GOT3 (cell line): Measurements from ENCODE around the gene CCSER1.
"Not testable (repeated sequence)": the region's sequence is repeated elsewhere in the genome, so short reads cannot be mapped to it uniquely, and the experiment has no call there.

Source experiments
- DNase-seq: peaks from one replicate; lab custom pipeline; 2025; ENCODE audit warnings: mixed read lengths; lab: John Stamatoyannopoulos, UW

The CCSER1 gene

GRCh38 chr4:91373546-91373945 lies 1246.4 kb downstream of the CCSER1 start:
- no peak for DNase-seq

GRCh38 chr4:91405431-91405830 lies 1278.2 kb downstream of the CCSER1 start:
- not testable (repeated sequence) for DNase-seq

GRCh38 chr4:91422011-91422410 lies 1294.8 kb downstream of the CCSER1 start:
- DNase-seq, result no peak

DNA sequence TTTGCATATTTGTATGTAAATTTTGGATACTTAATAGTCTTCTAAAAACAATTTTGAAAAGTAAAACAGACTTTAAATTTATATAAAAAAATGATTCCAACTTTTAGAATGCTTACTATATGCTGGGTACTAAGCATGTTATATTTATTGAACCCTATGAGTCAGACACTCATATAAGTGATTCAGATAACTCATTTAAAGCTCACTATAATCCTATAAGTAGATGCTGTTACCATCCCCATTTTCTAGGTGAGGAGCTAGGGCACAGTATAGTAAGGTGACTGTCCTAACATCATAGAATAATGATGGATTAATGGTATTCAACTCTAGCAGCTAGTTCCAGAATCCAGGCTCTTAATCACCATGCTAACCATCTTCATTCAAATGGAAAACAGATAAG lies 1299.5 kb downstream of the CCSER1 start:
- no peak for DNase-seq

DNA sequence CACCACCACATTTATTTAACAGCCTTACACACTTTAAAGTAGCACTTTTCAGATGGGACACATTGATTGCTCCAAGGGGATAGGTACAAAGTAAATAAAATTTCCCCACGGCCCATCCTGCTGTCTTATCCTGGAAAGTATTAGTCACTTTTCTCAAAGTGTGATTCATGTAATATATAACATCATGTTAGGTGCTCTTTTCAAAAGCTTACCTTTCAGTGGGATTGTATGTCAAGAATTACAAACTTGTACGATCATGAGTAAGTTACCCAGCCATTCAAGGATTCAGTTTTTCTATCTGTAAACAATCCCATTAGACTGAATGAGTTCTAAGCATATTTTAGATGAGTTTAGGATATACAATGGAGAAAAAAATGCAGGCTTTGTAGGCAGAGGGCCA lies 1300.0 kb downstream of the CCSER1 start:
- DNase-seq, result no peak

DNA sequence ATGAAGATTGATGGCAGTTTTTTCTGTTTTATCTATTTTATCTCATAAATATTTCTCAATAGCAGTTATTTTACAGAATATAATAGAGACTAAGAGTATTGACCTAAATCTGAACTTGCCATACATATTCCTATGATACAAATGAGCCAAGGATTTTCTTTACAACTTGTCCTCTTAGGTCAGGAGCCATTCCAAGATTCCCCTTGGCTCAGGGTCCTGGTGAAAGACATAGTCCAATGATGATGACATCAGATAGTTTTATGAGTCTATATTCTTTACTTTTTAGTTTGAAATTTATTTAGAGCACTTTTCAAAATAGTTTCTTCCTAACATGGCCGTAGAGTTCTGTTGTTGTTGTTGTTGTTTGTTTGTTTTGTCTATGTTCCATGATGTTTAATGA lies 1307.4 kb downstream of the CCSER1 start:
- DNase-seq, result no peak

GRCh38 chr4:91436556-91436955 lies 1309.4 kb downstream of the CCSER1 start:
- DNase-seq, result no peak

GRCh38 chr4:91447168-91447567 lies 1320.0 kb downstream of the CCSER1 start:
- DNase-seq, result no peak

- DNase-seq, result no peak
Observed at GRCh38 chr4:91448668-91449330, 1321.6 kb downstream of the CCSER1 start.

DNA sequence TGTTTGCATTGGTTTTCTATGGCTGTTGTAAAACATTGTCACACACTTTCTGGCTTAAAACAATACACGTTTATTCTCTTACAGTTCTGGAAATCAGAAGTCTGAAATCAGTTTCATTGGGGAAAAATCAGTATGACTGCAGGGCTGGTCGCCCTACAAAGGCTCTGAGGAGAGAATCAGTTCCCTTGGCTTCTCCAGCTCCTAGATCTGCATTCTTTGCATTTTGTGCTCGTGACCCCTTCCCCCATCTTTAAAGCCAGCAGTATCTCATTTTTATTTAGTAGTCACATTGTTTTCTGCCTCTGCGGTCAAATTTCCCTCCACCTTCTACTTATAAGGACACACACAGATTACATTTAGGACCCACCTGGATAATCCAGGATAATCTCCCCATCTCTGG lies 1326.9 kb downstream of the CCSER1 start:
- no peak for DNase-seq

- DNase-seq, result not testable (repeated sequence)
Observed at GRCh38 chr4:91462566-91462965, 1335.4 kb downstream of the CCSER1 start.

- DNase-seq, result no peak
Observed at GRCh38 chr4:91470671-91471070, 1343.5 kb downstream of the CCSER1 start.

- no peak for DNase-seq
Observed at GRCh38 chr4:91471280-91471679, 1344.1 kb downstream of the CCSER1 start.

DNA sequence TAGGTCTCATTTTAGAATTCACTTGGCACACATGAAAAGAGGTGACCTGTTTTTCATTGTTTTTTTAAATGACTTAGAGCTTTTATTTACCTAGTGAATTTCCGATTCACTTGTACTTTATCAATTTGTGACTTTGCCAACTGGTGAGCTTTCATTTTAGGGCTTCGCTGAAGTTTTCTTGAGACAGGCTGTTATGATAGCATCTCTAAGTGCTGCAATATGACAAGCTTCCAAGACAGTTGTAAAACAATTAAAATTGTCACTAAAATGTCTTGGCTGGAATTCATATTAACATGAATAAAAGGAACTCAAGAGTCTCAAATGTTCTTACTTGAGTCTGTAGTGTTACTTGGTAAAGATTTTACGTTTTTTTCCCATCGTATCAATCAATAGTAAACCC lies 1344.9 kb downstream of the CCSER1 start:
- DNase-seq, result no peak

DNA sequence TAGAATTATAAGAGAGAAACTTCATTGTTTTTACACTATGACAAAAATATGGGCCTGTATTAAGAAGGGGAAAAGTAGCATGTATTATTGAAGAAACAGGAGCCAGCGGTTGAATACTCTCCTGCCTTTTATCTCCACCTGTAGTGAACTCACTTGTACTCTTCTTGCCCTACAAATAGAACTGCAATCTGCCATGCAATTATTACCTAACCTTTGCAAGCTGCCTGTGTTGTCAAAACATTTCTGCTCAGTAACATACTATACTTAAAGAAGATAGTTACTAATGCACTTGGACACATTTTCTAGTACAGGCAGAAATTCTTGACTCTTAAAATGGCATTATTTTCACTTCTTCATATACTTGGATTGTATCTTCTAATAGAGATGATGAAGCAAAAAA lies 1358.2 kb downstream of the CCSER1 start:
- no peak for DNase-seq

GRCh38 chr4:91488946-91489345 lies 1361.8 kb downstream of the CCSER1 start:
- DNase-seq, result no peak

- no peak for DNase-seq
Observed at GRCh38 chr4:91497892-91498291, 1370.7 kb downstream of the CCSER1 start.

DNA sequence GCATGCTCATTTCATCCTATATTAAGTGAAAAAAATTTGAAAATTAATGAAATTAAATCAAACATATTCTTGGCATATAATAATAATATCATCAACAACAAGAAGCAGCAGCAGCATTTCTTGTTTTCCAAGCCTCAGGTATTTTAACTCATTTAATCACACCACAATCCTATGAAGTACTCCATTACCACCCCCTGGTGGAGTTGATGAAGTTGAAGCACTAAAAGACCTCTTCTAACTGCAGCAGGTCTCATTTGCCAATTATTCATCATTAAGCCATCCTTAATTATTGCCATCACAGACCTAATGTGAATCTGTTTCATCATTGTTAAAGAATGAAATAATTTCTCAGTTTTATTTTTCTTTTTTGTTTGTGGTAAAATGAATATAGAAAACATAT lies 1375.2 kb downstream of the CCSER1 start:
- DNase-seq, result no peak

GRCh38 chr4:91513326-91513725 lies 1386.1 kb downstream of the CCSER1 start:
- no peak for DNase-seq

DNA sequence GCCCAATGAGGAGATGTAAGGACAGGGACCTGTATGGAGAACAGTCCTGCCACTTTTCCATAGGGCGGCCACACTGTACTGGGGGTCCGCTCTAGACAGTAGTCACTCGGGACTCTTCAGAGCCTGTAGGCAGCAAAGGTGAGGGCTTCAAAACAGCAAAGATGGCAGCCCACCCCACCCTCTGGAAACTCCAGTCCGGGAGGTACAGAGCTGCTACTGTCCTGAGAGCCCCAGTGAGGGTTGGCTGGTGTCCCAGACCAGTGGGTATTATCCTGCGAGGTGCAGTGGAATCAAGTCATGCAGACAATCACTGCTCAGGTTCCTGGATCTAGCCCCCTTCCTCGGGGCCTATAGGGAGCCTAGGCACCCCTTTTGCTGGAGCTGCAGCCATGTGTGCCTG lies 1392.0 kb downstream of the CCSER1 start:
- no peak for DNase-seq

GRCh38 chr4:91525621-91526020 lies 1398.4 kb downstream of the CCSER1 start:
- no peak for DNase-seq

- DNase-seq, result no peak
Observed at GRCh38 chr4:91527056-91527455, 1399.9 kb downstream of the CCSER1 start.

DNA sequence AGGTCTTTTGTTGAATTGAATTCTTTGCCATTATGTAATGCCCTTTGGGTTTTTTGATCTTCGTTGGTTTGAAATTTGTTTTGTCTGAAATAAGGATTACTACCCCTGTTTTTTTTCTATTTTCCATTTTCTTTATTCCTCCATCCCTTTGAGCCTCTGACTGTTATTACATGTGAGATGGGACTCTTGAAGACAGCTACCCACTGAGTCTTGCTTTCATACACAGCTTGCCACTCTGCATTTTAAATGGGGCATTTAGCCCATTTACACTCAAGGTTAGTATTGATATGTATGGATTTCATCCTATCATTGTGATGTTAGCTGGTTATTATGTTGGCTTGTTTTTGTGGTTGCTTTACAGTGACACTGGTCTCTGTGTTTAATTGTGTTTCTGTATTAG lies 1440.4 kb downstream of the CCSER1 start:
- no peak for DNase-seq

DNA sequence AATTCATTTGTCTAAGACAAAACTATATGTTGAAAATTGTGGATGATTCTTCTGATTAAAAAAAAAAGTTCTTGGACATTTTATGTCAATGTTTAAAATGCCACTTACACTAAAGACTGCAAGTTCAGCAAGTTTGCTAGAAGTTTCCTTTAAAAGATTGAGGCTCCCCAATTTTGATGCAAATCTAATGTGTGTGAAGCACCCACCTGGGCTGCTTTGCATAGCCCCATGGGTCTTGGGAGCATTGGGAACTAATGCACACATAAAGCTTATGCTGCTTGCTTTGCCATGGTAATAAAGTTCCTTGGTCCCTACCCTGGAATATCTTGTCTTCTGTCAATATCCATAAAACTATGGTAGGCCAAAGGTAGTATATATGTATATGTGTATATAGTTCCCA lies 1450.7 kb downstream of the CCSER1 start:
- DNase-seq, result no peak

GRCh38 chr4:91590260-91590659 lies 1463.1 kb downstream of the CCSER1 start:
- no peak for DNase-seq
